Measurements from ENCODE around the gene TOGARAM2. TPM values are rescaled to one million over a fixed set of nuclear protein-coding genes. Genes with fewer than 3 reads are reported as not detected.

TOGARAM2 gene
- total and polyA plus RNA-seq, 2 of the 13 experiments (the other 11 are each of a cell fraction or from before 2014, with no cell fraction given) = under 0.01 to 0.05 TPM

DNA sequence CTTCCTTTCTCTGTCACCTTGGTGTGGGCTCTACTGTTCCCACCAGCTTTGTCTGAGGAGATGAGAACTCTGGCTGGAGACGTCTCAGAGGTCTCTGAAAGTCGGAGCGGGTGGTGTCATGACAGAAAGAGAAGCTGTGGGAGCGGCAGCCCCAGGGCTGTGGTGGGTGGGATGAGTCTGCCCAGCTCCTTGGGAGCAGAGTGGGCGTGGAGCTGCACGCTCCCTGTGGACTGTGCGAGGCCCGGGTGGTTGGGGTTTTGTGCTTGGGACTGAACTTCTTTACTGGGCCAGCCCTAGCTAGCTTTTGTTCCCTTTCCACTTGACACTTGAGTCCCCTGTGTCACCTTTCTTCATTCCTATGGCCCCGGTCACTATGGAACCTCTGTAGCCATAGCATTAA lies 10.4 kb downstream of the TOGARAM2 start:
- WGBS (ENCODE audit: low lambda C conversion rate) = 25% methylated on average over 9 of the region's 9 CpGs
- FAIRE-seq (no peak), ATAC-seq (no peak), DNase-seq (ENCODE audit: low spot score) (no peak)
- Histone ChIP-seq H3K27me3 (ENCODE audit: control insufficient read depth in 1 of 2, insufficient read depth in 2 of 2, low read length in 2 of 2) (peaks cover 14 to 84% of the 10 kb centered on the region in 2 experiments), H3K4me2 (ENCODE audit: low read depth, low read length) (no peak overlapping the region), H3K4me3 (replicated peaks in 1 of 3; ENCODE audit: insufficient read depth in 1 of 3, low read depth in 2 of 3, low read length in 3 of 3) (no peak overlapping the region), H3K27ac (ENCODE audit: extremely low read length, insufficient read depth, low read length) (no peak overlapping the region), H3K79me2 (ENCODE audit: insufficient read depth, low read length) (no peaks in the 10 kb centered on the region), H3K4me1 (ENCODE audit: insufficient read depth, low read length) (no peaks in the 10 kb centered on the region), H2AFZ (ENCODE audit: low read length) (no peak overlapping the region), H3K36me3 (replicated peaks in 1 of 2; ENCODE audit: control insufficient read depth in 1 of 2, insufficient read depth in 2 of 2, low read length in 2 of 2) (no peaks in the 10 kb centered on the region), H3K9me3 (ENCODE audit: low read length) (no peaks in the 10 kb centered on the region), H4K20me1 (ENCODE audit: insufficient read depth, low read length) (no peaks in the 10 kb centered on the region), H3K9ac (ENCODE audit: insufficient read depth, low read depth, low read length) (no peak overlapping the region)
- intact Hi-C loops (cut with micrococcal nuclease; ENCODE audit: unreplicated experiment) = no loop called here
- POLR2A ChIA-PET = no interaction called here
- CTCF ChIA-PET (ENCODE audit: low intra/inter-chr PET ratio, low total read pairs) = no interaction called here
- TF ChIP-seq SALL1 (CRISPR knock-in tag; IDR thresholded peaks at IDR 0.05) (no peak), ZNF17 (CRISPR knock-in tag; IDR thresholded peaks at IDR 0.05) (no peak), NRL (CRISPR knock-in tag; IDR thresholded peaks at IDR 0.05; ENCODE audit: borderline replicate concordance) (no peak), ZKSCAN5 (CRISPR knock-in tag; IDR thresholded peaks at IDR 0.05) (no peak), ZMYM2 (CRISPR knock-in tag; IDR thresholded peaks at IDR 0.05) (no peak), GABPA (IDR thresholded peaks at IDR 0.05; ENCODE audit: low read depth, low read length) (no peak), GABPA (CRISPR knock-in tag; IDR thresholded peaks at IDR 0.05; ENCODE audit: low read depth) (no peak), ZNF724P (CRISPR knock-in tag; IDR thresholded peaks at IDR 0.05; ENCODE audit: borderline replicate concordance) (no peak), CEBPB (IDR thresholded peaks at IDR 0.05; ENCODE audit: borderline replicate concordance, low read depth, low read length) (no peak)
- TF ChIP-seq, protein P1, sequence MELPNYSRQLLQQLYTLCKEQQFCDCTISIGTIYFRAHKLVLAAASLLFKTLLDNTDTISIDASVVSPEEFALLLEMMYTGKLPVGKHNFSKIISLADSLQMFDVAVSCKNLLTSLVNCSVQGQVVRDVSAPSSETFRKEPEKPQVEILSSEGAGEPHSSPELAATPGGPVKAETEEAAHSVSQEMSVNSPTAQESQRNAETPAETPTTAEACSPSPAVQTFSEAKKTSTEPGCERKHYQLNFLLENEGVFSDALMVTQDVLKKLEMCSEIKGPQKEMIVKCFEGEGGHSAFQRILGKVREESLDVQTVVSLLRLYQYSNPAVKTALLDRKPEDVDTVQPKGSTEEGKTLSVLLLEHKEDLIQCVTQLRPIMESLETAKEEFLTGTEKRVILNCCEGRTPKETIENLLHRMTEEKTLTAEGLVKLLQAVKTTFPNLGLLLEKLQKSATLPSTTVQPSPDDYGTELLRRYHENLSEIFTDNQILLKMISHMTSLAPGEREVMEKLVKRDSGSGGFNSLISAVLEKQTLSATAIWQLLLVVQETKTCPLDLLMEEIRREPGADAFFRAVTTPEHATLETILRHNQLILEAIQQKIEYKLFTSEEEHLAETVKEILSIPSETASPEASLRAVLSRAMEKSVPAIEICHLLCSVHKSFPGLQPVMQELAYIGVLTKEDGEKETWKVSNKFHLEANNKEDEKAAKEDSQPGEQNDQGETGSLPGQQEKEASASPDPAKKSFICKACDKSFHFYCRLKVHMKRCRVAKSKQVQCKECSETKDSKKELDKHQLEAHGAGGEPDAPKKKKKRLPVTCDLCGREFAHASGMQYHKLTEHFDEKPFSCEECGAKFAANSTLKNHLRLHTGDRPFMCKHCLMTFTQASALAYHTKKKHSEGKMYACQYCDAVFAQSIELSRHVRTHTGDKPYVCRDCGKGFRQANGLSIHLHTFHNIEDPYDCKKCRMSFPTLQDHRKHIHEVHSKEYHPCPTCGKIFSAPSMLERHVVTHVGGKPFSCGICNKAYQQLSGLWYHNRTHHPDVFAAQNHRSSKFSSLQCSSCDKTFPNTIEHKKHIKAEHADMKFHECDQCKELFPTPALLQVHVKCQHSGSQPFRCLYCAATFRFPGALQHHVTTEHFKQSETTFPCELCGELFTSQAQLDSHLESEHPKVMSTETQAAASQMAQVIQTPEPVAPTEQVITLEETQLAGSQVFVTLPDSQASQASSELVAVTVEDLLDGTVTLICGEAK (IDR thresholded peaks at IDR 0.05) = no peak
- TF ChIP-seq, protein P1 (CRISPR knock-in tag; IDR thresholded peaks at IDR 0.05) = no peak
- BruUV-seq (replicated peaks) = no TSS peak
- in situ Hi-C loops (cut with HindIII; ENCODE audit: extremely low pct_ligation_motif_present, low pct_unique_long_range_greater_than_20kb) = loop anchor here (25.0 kb wide), 1 partner anchor 846 kb away; no protein-coding TSS in a partner anchor

All from HepG2 (cell line).